GM21723 (cell line): ENCODE data around the gene ATP13A3.

Source experiments
- ATAC-seq: cut with Tn5 transposase; IDR thresholded peaks from one replicate; pipeline ENCODE4 v1.9.1; 2021; ENCODE audit warnings: mild to moderate bottlenecking, moderate library complexity; ENCODE audit not compliant: unreplicated experiment

Gene ATP13A3

GRCh38 chr3:194376241-194376560 lies 110.6 kb downstream of the ATP13A3 start:
- no peak for ATAC-seq

GRCh38 chr3:194375473-194376240 lies 111.1 kb downstream of the ATP13A3 start:
- ATAC-seq, result no peak

DNA sequence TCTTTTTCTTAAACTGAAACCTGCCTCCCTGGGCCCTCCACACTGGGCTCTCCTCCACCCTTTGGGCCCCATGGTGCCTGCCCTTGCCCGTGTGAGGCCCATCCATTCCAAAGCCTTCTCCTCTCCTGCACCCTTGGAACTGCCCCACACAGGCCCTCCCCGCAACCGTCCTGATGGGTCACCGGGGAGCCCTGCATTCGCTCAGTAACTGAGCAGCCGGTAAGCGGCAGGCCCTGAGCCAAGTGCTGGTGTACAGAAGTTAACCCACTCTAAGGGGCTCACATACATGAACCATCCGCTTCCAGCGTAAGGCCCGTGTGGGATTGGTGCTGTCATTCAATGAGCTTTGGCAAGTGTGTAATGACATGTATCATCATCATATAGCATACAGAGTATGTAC lies 111.9 kb downstream of the ATP13A3 start:
- ATAC-seq, result no peak

DNA sequence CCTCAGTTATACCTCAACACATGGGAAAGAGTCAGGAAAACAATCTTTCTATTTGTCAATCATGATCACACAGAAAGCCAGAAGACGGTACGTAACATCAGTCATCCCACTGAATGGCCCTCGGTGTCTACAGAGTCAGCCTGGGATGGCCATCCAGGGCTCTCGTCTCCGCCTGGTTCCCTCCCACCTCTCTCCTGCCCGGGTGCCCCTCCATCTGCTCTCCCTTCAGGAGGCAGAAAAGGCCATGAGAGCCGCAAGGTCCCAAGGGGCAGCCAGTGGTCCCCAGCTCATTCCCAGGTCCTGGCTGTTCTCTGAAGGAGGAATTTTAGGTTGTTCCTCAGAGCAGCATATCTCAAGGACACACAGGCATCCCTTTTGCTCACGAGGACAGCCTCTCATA lies 112.9 kb downstream of the ATP13A3 start:
- no peak for ATAC-seq

DNA sequence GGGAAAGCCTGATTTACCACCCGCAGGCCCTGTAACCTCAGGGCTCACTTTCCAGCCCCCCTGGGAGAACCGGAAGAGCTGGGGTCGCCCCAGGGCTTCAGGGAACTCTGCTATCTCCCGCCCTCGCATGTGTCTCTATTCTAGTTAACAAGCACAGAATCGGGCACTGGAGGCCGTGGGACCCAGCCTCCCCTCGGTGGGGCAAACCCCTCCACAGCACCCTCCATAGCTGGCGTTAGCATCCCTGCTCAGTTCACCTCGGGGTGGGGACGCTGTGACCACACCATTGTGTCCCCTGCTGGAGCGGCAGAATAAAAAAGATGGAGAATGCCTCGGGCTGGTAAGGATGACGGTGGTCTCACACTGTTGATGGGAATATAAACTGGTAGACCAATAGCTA lies 113.8 kb downstream of the ATP13A3 start:
- ATAC-seq, result no peak

DNA sequence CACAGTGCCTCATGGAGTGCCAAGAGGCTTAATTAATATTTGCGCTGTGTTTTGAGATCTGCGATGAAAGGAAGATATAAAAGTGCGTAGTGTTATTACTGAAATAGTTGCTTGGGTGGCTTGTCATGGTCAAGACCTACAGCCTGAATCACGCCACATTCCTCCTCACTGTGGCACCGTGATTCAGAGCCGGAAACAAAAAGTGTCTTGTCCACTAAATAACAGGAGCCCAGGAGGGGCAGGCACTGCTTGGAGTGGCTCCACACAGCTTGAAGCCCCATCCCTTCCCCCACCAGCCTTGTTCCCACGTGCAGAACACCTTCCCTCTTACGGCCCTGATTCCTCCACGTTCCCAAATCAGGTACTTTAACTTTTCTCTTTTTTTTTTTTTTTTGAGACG lies 116.0 kb downstream of the ATP13A3 start:
- ATAC-seq, result no peak

DNA sequence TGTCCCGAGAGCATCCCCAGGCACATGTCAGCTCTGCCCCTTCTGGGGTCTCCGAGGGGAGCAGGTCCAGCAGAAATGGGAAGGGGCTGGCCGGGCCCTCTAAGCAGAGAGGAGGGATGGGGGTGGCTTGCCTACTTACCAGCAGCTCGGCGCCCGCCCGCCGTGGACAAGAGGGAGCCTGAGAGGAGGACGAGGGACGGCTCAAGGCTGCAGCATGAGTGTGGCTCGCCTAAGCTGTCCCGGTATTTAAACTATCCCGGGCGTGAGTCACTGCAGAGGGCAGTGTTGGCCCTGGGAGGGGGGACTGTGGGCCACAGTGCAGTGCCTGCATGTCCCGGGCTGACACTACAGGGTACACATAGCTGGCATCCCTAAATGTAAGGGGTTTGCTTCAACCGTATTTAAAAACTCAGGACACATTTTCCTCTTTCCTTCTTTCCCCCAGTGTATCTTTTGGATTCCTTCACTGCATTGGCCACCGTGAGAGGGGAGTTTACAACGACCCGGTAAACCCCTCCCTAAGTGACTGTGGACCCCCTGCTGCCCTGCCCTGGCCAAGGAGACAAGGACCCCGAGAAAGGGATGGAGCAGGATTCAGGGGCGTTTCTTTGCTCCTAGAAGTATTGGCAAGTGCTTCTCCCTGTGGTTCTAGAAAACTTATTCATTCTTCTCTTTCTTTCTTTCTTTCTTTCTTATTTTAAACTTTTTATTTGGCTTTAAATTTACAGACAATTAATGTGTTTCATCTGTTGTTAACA lies 117.1 kb downstream of the ATP13A3 start, which contains the start of gene LRRC15:
Gene LRRC15 (minus strand): TSS at position 222 of the 758 bp plus-strand sequence. CDS start 8,700 bp downstream, outside the sequence.
- ATAC-seq, result no peak

DNA sequence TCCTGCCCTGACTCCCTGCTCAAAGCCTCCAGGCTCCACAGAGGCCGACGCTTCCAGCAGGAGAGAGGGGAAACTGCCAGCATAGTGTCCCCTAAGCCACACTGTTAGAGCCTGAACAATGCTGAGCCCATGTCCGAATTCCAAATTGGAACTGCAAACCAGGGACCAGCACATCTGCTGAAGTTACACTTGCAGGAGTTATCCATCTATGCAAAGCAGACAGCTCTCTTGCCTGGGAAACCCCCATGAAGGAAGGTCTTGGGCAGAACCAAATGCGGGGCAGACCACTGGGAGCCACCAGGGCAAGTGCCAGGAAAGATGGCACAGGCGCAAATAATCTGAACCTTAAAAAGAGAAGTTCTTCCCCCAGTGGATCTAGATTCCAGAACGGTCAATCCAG lies 117.9 kb downstream of the ATP13A3 start:
- ATAC-seq, result no peak

GRCh38 chr3:194367992-194368841 lies 118.6 kb downstream of the ATP13A3 start:
- ATAC-seq, result no peak

- ATAC-seq, result no peak
Observed at GRCh38 chr3:194365978-194366490, 120.8 kb downstream of the ATP13A3 start.

DNA sequence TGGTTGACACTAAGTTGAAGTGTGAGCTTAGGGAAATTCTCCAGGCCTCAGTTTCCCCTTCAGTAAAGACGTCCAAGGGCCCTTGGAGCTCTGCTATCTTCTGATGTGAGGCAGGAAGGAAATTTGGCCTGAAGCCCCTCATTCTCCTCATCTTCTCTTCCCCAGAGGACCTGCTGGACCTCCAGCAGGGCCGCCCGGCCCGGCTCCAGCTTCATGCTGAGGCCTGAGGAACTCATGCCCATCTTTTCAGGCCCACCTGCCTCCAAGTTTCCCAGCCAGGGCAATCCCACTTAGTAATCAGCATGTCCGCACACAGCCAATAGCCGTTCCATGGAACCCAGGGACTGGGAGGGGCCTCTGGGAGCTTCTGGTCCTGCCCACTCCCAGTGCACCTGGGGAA lies 121.3 kb downstream of the ATP13A3 start:
- ATAC-seq, result no peak

DNA sequence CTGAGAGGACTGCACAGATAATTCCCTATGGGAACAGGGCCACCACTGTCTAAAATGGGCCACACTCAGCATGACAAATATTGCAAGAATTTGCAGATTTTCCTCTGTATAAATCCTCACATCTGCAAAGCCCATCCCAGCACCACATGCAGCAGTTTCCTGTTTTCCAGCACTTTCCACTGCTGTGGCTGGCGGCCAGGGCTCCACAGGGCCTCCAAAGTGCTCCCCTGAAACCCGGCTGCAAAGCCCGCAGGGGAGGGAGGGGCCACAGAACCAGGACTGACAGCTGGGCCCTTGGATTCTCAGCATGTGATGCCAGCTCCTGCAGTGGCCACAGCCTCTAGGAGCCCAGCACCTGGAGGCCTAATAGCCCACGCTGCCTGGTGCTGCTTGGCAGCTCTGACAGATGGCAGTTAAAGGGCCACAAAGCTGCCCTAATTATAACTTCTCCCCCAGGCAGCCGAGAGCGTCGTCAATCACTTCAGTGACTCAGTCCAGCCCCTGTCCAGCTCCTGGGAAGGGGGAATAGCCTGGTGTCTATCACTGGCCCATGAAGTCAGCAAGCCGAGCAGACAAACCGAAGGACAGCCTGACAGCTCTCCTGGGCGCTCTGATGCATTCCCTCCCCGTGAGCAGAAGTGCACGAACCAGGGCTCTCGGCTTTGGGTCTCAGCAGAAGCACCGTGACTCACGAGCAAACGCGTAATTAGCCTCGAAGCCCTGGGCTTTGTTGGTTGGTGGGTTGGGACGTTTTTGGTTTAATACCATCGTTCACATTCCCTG lies 122.0 kb downstream of the ATP13A3 start:
- ATAC-seq, result no peak

DNA sequence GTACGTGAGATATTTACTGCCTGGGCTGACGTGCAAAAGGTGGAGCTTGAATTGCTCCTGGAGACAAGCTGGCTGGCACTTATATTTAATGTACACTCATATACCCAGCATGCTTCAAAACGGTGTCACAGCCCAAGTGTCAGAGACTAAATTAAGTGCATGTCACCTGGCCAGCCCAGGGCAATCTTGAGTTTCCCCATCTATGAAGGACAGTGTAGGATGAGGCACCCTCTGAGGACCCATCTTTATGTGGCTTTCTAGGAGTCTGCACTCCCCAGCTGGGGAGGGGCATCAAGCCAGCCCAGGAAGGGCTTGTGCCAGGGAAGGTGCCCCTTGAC lies 122.5 kb downstream of the ATP13A3 start:
- no peak for ATAC-seq

DNA sequence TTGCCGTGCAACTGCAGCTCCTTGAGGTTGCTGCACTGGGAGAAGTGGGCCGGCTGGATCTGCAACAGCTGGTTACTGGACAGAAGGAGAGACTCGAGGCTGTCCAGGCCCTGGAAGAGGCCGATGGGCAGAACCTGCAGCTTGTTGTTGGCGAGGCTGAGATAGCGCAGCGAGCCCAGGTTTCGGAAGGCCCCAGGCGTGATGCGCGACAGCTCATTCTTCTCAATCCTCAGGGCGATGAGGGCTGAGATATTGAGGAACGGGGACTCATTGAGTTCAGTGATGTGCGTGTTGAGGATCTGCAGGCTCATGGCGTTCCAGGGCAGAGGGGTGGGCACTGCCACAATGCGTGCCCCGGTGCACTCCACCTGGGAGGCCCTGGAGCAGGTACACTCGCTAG lies 126.2 kb downstream of the ATP13A3 start:
- no peak for ATAC-seq

DNA sequence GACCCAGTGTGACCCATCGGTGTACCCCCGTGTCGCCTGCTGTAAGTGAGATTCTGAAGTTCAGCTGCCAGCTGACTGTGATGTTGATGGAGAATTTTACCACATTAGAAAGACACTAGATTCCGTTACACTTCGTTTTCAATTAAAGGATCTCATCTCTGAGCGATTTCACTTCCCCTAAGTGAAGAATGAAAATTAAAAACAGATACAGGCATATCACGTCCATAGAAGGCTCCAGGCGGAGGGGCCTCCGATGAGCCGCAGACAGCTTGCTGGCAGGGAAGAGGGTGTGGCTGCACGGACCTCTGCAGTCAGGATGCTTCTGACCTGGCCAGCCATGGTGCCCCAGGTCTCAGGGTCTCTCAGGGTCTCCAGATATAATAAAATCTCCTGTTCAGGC lies 129.1 kb downstream of the ATP13A3 start:
- no peak for ATAC-seq

DNA sequence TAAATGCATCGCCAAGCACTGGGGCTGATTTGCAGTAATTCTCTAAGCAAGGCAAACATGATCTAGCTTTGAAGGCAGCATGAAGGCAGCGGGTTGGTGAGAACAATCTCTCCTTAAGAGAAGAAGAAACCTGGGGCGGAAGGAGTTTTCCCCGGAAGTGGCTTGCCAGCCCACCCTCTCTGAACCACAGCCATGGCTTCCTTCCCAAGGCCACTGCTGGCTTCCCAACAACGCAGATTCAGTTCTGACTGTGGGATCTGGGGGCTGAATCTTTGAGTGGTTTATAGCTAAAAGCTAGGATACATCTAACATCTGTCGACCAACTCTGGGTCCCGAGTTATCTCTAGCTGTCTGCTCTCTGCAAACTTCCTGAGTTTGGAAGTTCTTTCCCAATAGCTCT lies 131.4 kb downstream of the ATP13A3 start:
- no peak for ATAC-seq

GRCh38 chr3:194354315-194354714 lies 132.5 kb downstream of the ATP13A3 start:
- ATAC-seq, result no peak
